ENCODE data around the gene DCST1.

- no peak for TF ChIP-seq PPARA (CRISPR knock-in tag; IDR thresholded peaks at IDR 0.05; ENCODE audit: borderline replicate concordance)
- no peak for TF ChIP-seq RARB (CRISPR knock-in tag; IDR thresholded peaks at IDR 0.05)
- no peak for TF ChIP-seq CREB5 (CRISPR knock-in tag; IDR thresholded peaks at IDR 0.05; ENCODE audit: low read depth)
- no peak for TF ChIP-seq ISL1 (CRISPR knock-in tag; IDR thresholded peaks at IDR 0.05)
- no peak for TF ChIP-seq PATZ1 (CRISPR knock-in tag; IDR thresholded peaks at IDR 0.05; ENCODE audit: borderline replicate concordance)
- no peak for TF ChIP-seq ZFP30 (CRISPR knock-in tag; IDR thresholded peaks at IDR 0.05)
- no peak for TF ChIP-seq TOX (CRISPR knock-in tag; IDR thresholded peaks at IDR 0.05; ENCODE audit: borderline replicate concordance)
- TF ChIP-seq ZNF70 (CRISPR knock-in tag; IDR thresholded peaks at IDR 0.05), result no peak
- no peak for TF ChIP-seq ARNTL (CRISPR knock-in tag; IDR thresholded peaks at IDR 0.05; ENCODE audit: borderline replicate concordance, low read depth)
- TF ChIP-seq BACH2 (CRISPR knock-in tag; IDR thresholded peaks at IDR 0.05; ENCODE audit: borderline replicate concordance), result no peak
- TF ChIP-seq CSDC2 (CRISPR knock-in tag; IDR thresholded peaks at IDR 0.05), result no peak
- TF ChIP-seq ZNF565 (CRISPR knock-in tag; conservative IDR thresholded peaks at IDR 0.05; ENCODE audit: low read depth), result no peak
- no peak for TF ChIP-seq ZNF8 (CRISPR knock-in tag; IDR thresholded peaks at IDR 0.05)
Observed at GRCh38 chr1:155085504-155086127, 52.0 kb downstream of the DCST1 start.

All from SK-N-SH treated with all-trans-retinoic acid at 6 μM for 48 hours (cell line).